ENCODE measurements around the gene CARS1. TPM values are rescaled to one million over a fixed set of nuclear protein-coding genes. Genes with fewer than 3 reads are reported as not detected.

Gene CARS1
- total and polyA plus RNA-seq, 2 of the 4 experiments (the other 2 are of a cell fraction) = 72.7 to 78.3 TPM

GRCh38 chr11:3021125-3021524 lies 36.1 kb downstream of the CARS1 start:
- Histone ChIP-seq H3K4ac (ENCODE audit: low read depth, low read length) (no peak overlapping the region), H4K8ac (ENCODE audit: low read depth in 2 of 2, low read length in 2 of 2) (no peak overlapping the region), H3K23ac (ENCODE audit: low read depth, low read length) (no peak overlapping the region), H4K91ac (ENCODE audit: insufficient read depth, low read depth, low read length) (no peak overlapping the region), H3K9me1 (ENCODE audit: insufficient read depth, low read length) (peaks cover 10% of the 10 kb centered on the region), H2AK9ac (replicated peaks; ENCODE audit: low read depth, low read length, poor library complexity) (peak overlapping the region; percentile 62), H2BK20ac (ENCODE audit: low read depth, low read length) (no peak overlapping the region), H2BK15ac (ENCODE audit: low read depth, low read length) (no peak overlapping the region), H4K20me1 (ENCODE audit: insufficient read depth, low read length) (peaks cover 29% of the 10 kb centered on the region; the same call in 1 of the 2 replicates), H2AFZ (replicated peaks; ENCODE audit: low read length, poor library complexity) (peak overlapping the region; percentile 36), H3K27me3 (ENCODE audit: control insufficient read depth, insufficient read depth, low read length) (no peaks in the 10 kb centered on the region), H3K4me1 (ENCODE audit: control insufficient read depth, insufficient read depth, low read length) (peaks cover 6% of the 10 kb centered on the region), H3K9ac (ENCODE audit: low read depth, low read length) (no peak overlapping the region), H2AK5ac (ENCODE audit: low read depth, low read length) (no peak overlapping the region), H3K4me3 (ENCODE audit: insufficient read depth, low read depth, low read length) (no peak overlapping the region), H3K79me1 (ENCODE audit: low read depth in 1 of 2, low read length in 2 of 2) (peaks cover 8 to 63% of the 10 kb centered on the region in 2 experiments; a peak in 3 of 4 replicates), H3K4me2 (ENCODE audit: low read depth, low read length) (no peak overlapping the region), H4K5ac (ENCODE audit: low read depth, low read length) (no peak overlapping the region), H3K56ac (ENCODE audit: extremely low read depth, insufficient read depth, low read length) (no peak overlapping the region), H3K18ac (ENCODE audit: low read depth, low read length) (no peak overlapping the region), H3K27ac (ENCODE audit: insufficient read depth, low read length) (no peak overlapping the region), H3K9me3 (ENCODE audit: control insufficient read depth, insufficient read depth, low read length) (no peaks in the 10 kb centered on the region), H3K14ac (replicated peaks; ENCODE audit: low read depth, low read length) (no peak overlapping the region), H2BK120ac (ENCODE audit: low read depth, low read length) (no peak overlapping the region), H3K36me3 (ENCODE audit: control insufficient read depth, insufficient read depth, low read length) (peaks cover 66% of the 10 kb centered on the region), H2BK5ac (ENCODE audit: low read depth, low read length, poor library complexity, severe bottlenecking) (no peak overlapping the region)
- peak; percentile 16 for DNase-seq
- dilution Hi-C loops (cut with HindIII; ENCODE audit: low sequenced_read_pairs, unreplicated experiment) (no loop called here), intact Hi-C loops (cut with micrococcal nuclease) (no loop called here), in situ Hi-C loops (cut with MboI; ENCODE audit: low sequenced_read_pairs) (no loop called here)
- POLR2A ChIA-PET (ENCODE audit: unreplicated experiment) = no interaction called here
- WGBS, 2 experiments (ENCODE audit: extremely low coverage in 2 of 2, insufficient read length in 1 of 2) = 86% methylated on average over 2 of the region's 4 CpGs; no CpG with 5 or more reads in 1 of the 2 experiments
- ATAC-seq (ENCODE audit: low read depth) = peak; percentile 48; the same call in 1 of the 2 replicates
- CTCF ChIA-PET = interaction anchor here (1.1 to 1.2 kb wide), 2 partner anchors 89 to 91 kb away, joined by 3 read pairs; partner anchors contain the start of gene PHLDA2
- peak; percentile 51 for TF ChIP-seq RAD21 (IDR thresholded peaks at IDR 0.05; ENCODE audit: low read length)
- TF ChIP-seq CTCF (conservative IDR thresholded peaks at IDR 0.05; ENCODE audit: low read depth, low read length) = peak; percentile 43
- TF ChIP-seq SMC3 (IDR thresholded peaks at IDR 0.05; ENCODE audit: low read depth, low read length) = peak; percentile 36; the same call in 1 of the 2 replicates
- no peak for TF ChIP-seq USF2 (IDR thresholded peaks at IDR 0.05; ENCODE audit: low read depth, low read length)
- no peak for TF ChIP-seq CEBPB (IDR thresholded peaks at IDR 0.05; ENCODE audit: low read depth, low read length)
- no TSS peak for BruUV-seq (replicated peaks)

Measured in IMR-90 (cell line).